HG02798 (cell line): ENCODE measurements around the gene HSPA1B.

Experiments
- ATAC-seq: cut with Tn5 transposase; IDR thresholded peaks from one replicate; pipeline ENCODE4 v1.9.1; 2021; ENCODE audit warnings: mild to moderate bottlenecking; ENCODE audit not compliant: unreplicated experiment, poor library complexity

HSPA1B gene

GRCh38 chr6:31876357-31876756, 48.8 kb downstream of the HSPA1B start:
- ATAC-seq, result no peak

- ATAC-seq, result no peak
Measured at GRCh38 chr6:31877125-31877650, 49.6 kb downstream of the HSPA1B start.

- ATAC-seq, result no peak
Measured at GRCh38 chr6:31877651-31878161, 50.2 kb downstream of the HSPA1B start.

- ATAC-seq, result no peak
Measured at GRCh38 chr6:31878222-31878621, 50.7 kb downstream of the HSPA1B start.

- no peak for ATAC-seq
Measured at GRCh38 chr6:31878726-31879125, 51.2 kb downstream of the HSPA1B start, which contains the start of gene SLC44A4. Gene SLC44A4, minus strand, starts transcription at chr6:31878997. Its CDS starts 17 bp downstream, at chr6:31878980.

- ATAC-seq, result no peak
Measured at GRCh38 chr6:31879143-31879542, 51.6 kb downstream of the HSPA1B start.
